GM12878 (cell line): Measurements from ENCODE around the gene NTF4. TPM values are rescaled to one million over a fixed set of nuclear protein-coding genes. Genes with fewer than 3 reads are reported as not detected.

Experiments used
- ATAC-seq: fragments of 200-7000 bp; cut with Tn5 transposase; 3 replicates; pipeline ENCODE4 v1.9.1; 2020; ENCODE audit warnings: mild to moderate bottlenecking, moderate library complexity
- BruUV-seq: library from RNA; stranded (reverse); fragments of 400-500 nt; replicated peaks from 2 replicates; lab custom pipeline; 2021; lab: Mats Ljungman, UMichigan
- CTCF ChIA-PET: fragments of 300-600 bp; sonication (Branson Sonifier 250); formaldehyde crosslinking; extraction: SDS; loops from one replicate; lab custom pipeline; 2021; ENCODE audit warnings: inconsistent platforms; lab: Yijun Ruan, JAX
- POLR2A ChIA-PET: fragments of 350-600 bp; formaldehyde crosslinking; extraction: SDS; loops from one replicate; lab custom pipeline; 2021; ENCODE audit warnings: inconsistent platforms; lab: Charles Lee
- RAD21 ChIA-PET: fragments of 300-600 bp; sonication (Branson Sonifier 250); formaldehyde crosslinking; loops from one replicate; lab custom pipeline; 2023; ENCODE audit warnings: antibody characterized with exemption; ENCODE audit not compliant: unreplicated experiment; lab: Charles Lee
- SMC1A ChIA-PET: fragments of 300-600 bp; sonication (Branson Sonifier 250); formaldehyde crosslinking; loops from one replicate; lab custom pipeline; 2023; ENCODE audit not compliant: unreplicated experiment, uncharacterized antibody; lab: Charles Lee
- DNase-seq: peaks from one replicate; pipeline ENCODE4 v3.0.0-alpha.2; 2011; ENCODE audit warnings: low read depth, low spot score
- FAIRE-seq: peaks from 3 replicates; lab custom pipeline; 2011; peaks lifted over from hg19 to GRCh38; lab: Jason Lieb, UNC
- H2AFZ ChIP-seq: 2 replicates; pipeline ENCODE4 v1.6.0; 2011; ENCODE audit warnings: low read depth, low read length, control low read depth; ENCODE audit not compliant: control insufficient read depth
- H3K27ac ChIP-seq: 2 replicates; pipeline ENCODE4 v1.5.1; 2011; ENCODE audit warnings: control low read depth; ENCODE audit not compliant: control insufficient read depth, insufficient read depth
- H3K27me3 ChIP-seq, 2 experiments: replicated peaks in 1 of 2; 2 replicates each; pipeline versions ENCODE4 v1.6.0 to v1.6.1; 2011; ENCODE audit warnings: low read length in 1 of 2; ENCODE audit not compliant: control insufficient read depth in 2 of 2, insufficient read depth in 2 of 2
- H3K36me3 ChIP-seq, 2 experiments: 2 replicates each; pipeline ENCODE4 v1.5.1; 2011; ENCODE audit warnings: low read length in 1 of 2; ENCODE audit not compliant: control insufficient read depth in 2 of 2, insufficient read depth in 2 of 2
- H3K4me1 ChIP-seq: 2 replicates; pipeline ENCODE4 v1.6.1; 2011; ENCODE audit warnings: mild to moderate bottlenecking, low read length, moderate library complexity, mixed read lengths; ENCODE audit not compliant: control insufficient read depth, insufficient read depth
- H3K4me2 ChIP-seq: 2 replicates; pipeline ENCODE4 v1.6.0; 2011; ENCODE audit warnings: control low read depth; ENCODE audit not compliant: control insufficient read depth, insufficient read depth
- H3K4me3 ChIP-seq: fragments of 200-600 bp; sonication (generic); 2 replicates; pipeline ENCODE4 v1.5.1; 2016
- H3K79me2 ChIP-seq: 2 replicates; pipeline ENCODE4 v1.6.0; 2011; ENCODE audit warnings: low read length; ENCODE audit not compliant: control insufficient read depth, insufficient read depth
- H3K9ac ChIP-seq: 2 replicates; pipeline ENCODE4 v1.8.0; 2011; ENCODE audit warnings: low read length, control low read depth, mixed read lengths; ENCODE audit not compliant: control insufficient read depth, insufficient read depth
- H3K9me3 ChIP-seq: replicated peaks from 3 replicates; pipeline ENCODE4 v1.5.1; 2011; ENCODE audit warnings: mild to moderate bottlenecking, low read length; ENCODE audit not compliant: control insufficient read depth, insufficient read depth
- H4K20me1 ChIP-seq: 2 replicates; pipeline ENCODE4 v1.6.0; 2011; ENCODE audit not compliant: control insufficient read depth, insufficient read depth
- BACH1 ChIP-seq: fragments of 450-650 bp; IDR thresholded peaks from 2 replicates; pipeline ENCODE4 v1.6.1; 2017; ENCODE audit warnings: mild to moderate bottlenecking, borderline replicate concordance
- BCL11A ChIP-seq: IDR thresholded peaks from 2 replicates; pipeline ENCODE4 v1.6.1; 2011; ENCODE audit warnings: low read depth, low read length
- EP300 ChIP-seq, 2 experiments: fragments of 150-350 bp in 1 of 2; IDR thresholded peaks; 2 replicates each; pipeline ENCODE4 v1.6.1; 2011 to 2012; ENCODE audit warnings: low read depth in 2 of 2, low read length in 2 of 2, borderline replicate concordance in 1 of 2, improper control_type of control experiment in 1 of 2, inconsistent platforms in 1 of 2; ENCODE audit not compliant: control insufficient read depth in 1 of 2
- FOS ChIP-seq: IDR thresholded peaks from 3 replicates; pipeline ENCODE4 v1.6.1; 2011; ENCODE audit warnings: borderline replicate concordance; ENCODE audit not compliant: insufficient read length; ENCODE audit errors: extremely low read depth
- FOXK2 ChIP-seq: fragments of 450-650 bp; IDR thresholded peaks from 2 replicates; pipeline ENCODE4 v1.6.1; 2017; ENCODE audit warnings: mild to moderate bottlenecking, moderate library complexity
- FOXM1 ChIP-seq: IDR thresholded peaks from 2 replicates; pipeline ENCODE4 v1.6.1; 2012; ENCODE audit warnings: low read depth, mild to moderate bottlenecking, inconsistent platforms, low read length, moderate library complexity
- HDGF ChIP-seq: fragments of 450-650 bp; IDR thresholded peaks from 2 replicates; pipeline ENCODE4 v1.6.1; 2016; ENCODE audit warnings: antibody characterized with exemption
- IKZF2 ChIP-seq, 2 experiments: fragments of 450-650 bp; IDR thresholded peaks; 2 replicates each; pipeline ENCODE4 v1.6.1; 2017; ENCODE audit warnings: mild to moderate bottlenecking in 2 of 2, moderate library complexity in 2 of 2
- IRF4 ChIP-seq: IDR thresholded peaks from 2 replicates; pipeline ENCODE4 v1.6.1; 2011; ENCODE audit warnings: low read depth, low read length
- SMARCA5 ChIP-seq: fragments of 450-650 bp; IDR thresholded peaks from 2 replicates; pipeline ENCODE4 v1.6.1; 2017; ENCODE audit warnings: mild to moderate bottlenecking
- SUZ12 ChIP-seq: fragments of 200-600 bp; sonication (generic); IDR thresholded peaks from one replicate; pipeline ENCODE4 v1.6.1; 2018; ENCODE audit warnings: antibody characterized with exemption, mild to moderate bottlenecking; ENCODE audit not compliant: unreplicated experiment
- TCF12 ChIP-seq: IDR thresholded peaks from 2 replicates; pipeline ENCODE4 v1.6.1; 2011; ENCODE audit warnings: low read depth, mild to moderate bottlenecking, low read length
- ZNF207 ChIP-seq: fragments of 450-650 bp; IDR thresholded peaks from 2 replicates; pipeline ENCODE4 v1.6.1; 2014; ENCODE audit warnings: antibody characterized with exemption, mild to moderate bottlenecking, borderline replicate concordance
- ZNF217 ChIP-seq: fragments of 450-650 bp; IDR thresholded peaks from 2 replicates; pipeline ENCODE4 v1.6.1; 2017; ENCODE audit warnings: antibody characterized with exemption, mild to moderate bottlenecking
- WGBS: methylation state at CpG from one replicate; pipeline ENCODE4 v1.1.6; 2016; ENCODE audit warnings: low lambda C conversion rate; ENCODE audit not compliant: insufficient replicate concordance, insufficient coverage; ENCODE audit errors: missing lambda C conversion rate; 5-methylcytosine and 5-hydroxymethylcytosine counted together
- in situ Hi-C: fragments of 300-500 bp; cut with MboI; formaldehyde crosslinking; loops from 9 replicates; pipeline ENCODE4 v1.14.3; 2018; ENCODE audit warnings: mixed read lengths
- intact Hi-C: fragments of 100-400 bp; cut with micrococcal nuclease; formaldehyde crosslinking; loops from one replicate; pipeline ENCODE4 v1.14.2; 2022; ENCODE audit not compliant: unreplicated experiment
- polyA plus RNA-seq, 11 experiments: library from polyadenylated mRNA; depleted of rRNA in 4 of 11; unstranded in 6 of 11; stranded (reverse) in 5 of 11; fragments of >200 nt; fragmentation: Nextera tagmentation in 4 of 11; fragmentation: Illumina TruSeq in 1 of 11; extraction: Ambion mirVana in 4 of 11; extraction: Trizol in 1 of 11; gene quantifications; 1 replicate in 1 of 11; 2 replicates in 10 of 11; pipeline versions ENCODE4 v1.2.1 to v1.2.3, GENCODE V29; 2011 to 2016; ENCODE audit warnings: inconsistent platforms in 2 of 11, missing spikeins in 2 of 11, low read depth in 1 of 11
- total RNA-seq, 4 experiments: library from RNA; depleted of rRNA in 3 of 4; stranded (reverse); fragments of >200 nt in 3 of 4; fragmentation: Illumina TruSeq in 1 of 4; extraction: Trizol in 1 of 4; gene quantifications; 2 replicates each; pipeline versions ENCODE4 v1.2.1 to v1.2.3, GENCODE V29; 2013 to 2021
- TF ChIP-seq, protein P1 (sequence below): fragments of 450-650 bp; formaldehyde crosslinking; IDR thresholded peaks from 2 replicates; pipeline ENCODE4 v1.4.0; 2020; ENCODE audit warnings: mild to moderate bottlenecking, moderate library complexity

Gene NTF4
- total and polyA plus RNA-seq, 10 of the 15 experiments (the other 5 are each of a cell fraction or from before 2014, with no cell fraction given), result not detected

DNA sequence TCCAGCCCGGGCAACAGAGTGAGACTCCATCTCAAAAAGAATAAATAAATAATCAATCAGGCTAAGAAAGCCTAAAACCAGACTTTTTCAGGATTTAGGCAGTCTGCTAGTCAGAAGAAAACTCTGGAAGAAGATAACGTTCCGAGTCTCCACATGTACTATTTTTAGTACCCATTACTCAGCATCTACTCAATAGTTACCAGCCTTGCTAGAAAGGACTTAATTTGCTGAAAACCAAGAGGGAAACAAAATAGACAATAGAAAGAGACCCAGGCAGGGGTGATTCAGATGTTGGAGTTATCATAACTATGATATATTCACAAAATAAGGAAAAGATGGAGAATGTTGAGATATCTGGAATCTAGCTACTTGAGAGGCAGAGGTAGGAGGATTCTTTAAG, 45.9 kb upstream of the NTF4 start:
- intact Hi-C loops, result no loop called here
- Histone ChIP-seq H4K20me1 (no peaks in the 10 kb centered on the region), H3K9ac (no peak overlapping the region), H3K27me3 (no peaks in the 10 kb centered on the region), H3K9me3 (no peaks in the 10 kb centered on the region), H3K4me1 (peaks cover 4% of the 10 kb centered on the region), H2AFZ (no peak overlapping the region), H3K79me2 (no peaks in the 10 kb centered on the region), H3K36me3 (peaks cover 7 to 27% of the 10 kb centered on the region in 2 experiments), H3K4me3 (no peak overlapping the region), H3K4me2 (no peak overlapping the region), H3K27ac (no peak overlapping the region)
- SMC1A ChIA-PET, result no interaction called here
- no TSS peak for BruUV-seq
- ATAC-seq, result no peak
- no peak for FAIRE-seq
- CTCF ChIA-PET, result interaction anchor here (2.0 kb wide), 1 partner anchor 13 kb away, joined by 12 read pairs; no protein-coding TSS in a partner anchor
- WGBS, result 82% methylated on average over 3 of the region's 3 CpGs
- POLR2A ChIA-PET, result no interaction called here
- in situ Hi-C loops, result no loop called here
- TF ChIP-seq BCL11A (no peak), HDGF (no peak), FOXM1 (no peak), IKZF2 (IDR thresholded peaks at IDR 0.05) (no peak), ZNF217 (no peak), TCF12 (no peak), SUZ12 (no peak), ZNF207 (no peak), EP300 (IDR thresholded peaks at IDR 0.05; ENCODE audit: borderline replicate concordance in 1 of 2, control insufficient read depth in 1 of 2, low read depth in 2 of 2, low read length in 2 of 2) (no peak), FOS (no peak), FOXK2 (no peak), BACH1 (no peak), IRF4 (no peak), SMARCA5 (no peak)
- TF ChIP-seq, protein P1, sequence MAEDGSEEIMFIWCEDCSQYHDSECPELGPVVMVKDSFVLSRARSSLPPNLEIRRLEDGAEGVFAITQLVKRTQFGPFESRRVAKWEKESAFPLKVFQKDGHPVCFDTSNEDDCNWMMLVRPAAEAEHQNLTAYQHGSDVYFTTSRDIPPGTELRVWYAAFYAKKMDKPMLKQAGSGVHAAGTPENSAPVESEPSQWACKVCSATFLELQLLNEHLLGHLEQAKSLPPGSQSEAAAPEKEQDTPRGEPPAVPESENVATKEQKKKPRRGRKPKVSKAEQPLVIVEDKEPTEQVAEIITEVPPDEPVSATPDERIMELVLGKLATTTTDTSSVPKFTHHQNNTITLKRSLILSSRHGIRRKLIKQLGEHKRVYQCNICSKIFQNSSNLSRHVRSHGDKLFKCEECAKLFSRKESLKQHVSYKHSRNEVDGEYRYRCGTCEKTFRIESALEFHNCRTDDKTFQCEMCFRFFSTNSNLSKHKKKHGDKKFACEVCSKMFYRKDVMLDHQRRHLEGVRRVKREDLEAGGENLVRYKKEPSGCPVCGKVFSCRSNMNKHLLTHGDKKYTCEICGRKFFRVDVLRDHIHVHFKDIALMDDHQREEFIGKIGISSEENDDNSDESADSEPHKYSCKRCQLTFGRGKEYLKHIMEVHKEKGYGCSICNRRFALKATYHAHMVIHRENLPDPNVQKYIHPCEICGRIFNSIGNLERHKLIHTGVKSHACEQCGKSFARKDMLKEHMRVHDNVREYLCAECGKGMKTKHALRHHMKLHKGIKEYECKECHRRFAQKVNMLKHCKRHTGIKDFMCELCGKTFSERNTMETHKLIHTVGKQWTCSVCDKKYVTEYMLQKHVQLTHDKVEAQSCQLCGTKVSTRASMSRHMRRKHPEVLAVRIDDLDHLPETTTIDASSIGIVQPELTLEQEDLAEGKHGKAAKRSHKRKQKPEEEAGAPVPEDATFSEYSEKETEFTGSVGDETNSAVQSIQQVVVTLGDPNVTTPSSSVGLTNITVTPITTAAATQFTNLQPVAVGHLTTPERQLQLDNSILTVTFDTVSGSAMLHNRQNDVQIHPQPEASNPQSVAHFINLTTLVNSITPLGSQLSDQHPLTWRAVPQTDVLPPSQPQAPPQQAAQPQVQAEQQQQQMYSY (CRISPR knock-in tag), result no peak
- no peak for DNase-seq
- RAD21 ChIA-PET, result interaction anchor here (0.9 kb wide), 1 partner anchor 13 kb away, joined by 4 read pairs; no protein-coding TSS in a partner anchor
